ENCODE results near the gene RASD1. TPM values are rescaled to one million over a fixed set of nuclear protein-coding genes. Genes with fewer than 3 reads are reported as not detected.
"Not testable (repeated sequence)": the region's sequence is repeated elsewhere in the genome, so short reads cannot be mapped to it uniquely, and the experiment has no call there.

The RASD1 gene
- total RNA-seq, 2 experiments from 2014 or later: 0.18 to 0.21 TPM

DNA sequence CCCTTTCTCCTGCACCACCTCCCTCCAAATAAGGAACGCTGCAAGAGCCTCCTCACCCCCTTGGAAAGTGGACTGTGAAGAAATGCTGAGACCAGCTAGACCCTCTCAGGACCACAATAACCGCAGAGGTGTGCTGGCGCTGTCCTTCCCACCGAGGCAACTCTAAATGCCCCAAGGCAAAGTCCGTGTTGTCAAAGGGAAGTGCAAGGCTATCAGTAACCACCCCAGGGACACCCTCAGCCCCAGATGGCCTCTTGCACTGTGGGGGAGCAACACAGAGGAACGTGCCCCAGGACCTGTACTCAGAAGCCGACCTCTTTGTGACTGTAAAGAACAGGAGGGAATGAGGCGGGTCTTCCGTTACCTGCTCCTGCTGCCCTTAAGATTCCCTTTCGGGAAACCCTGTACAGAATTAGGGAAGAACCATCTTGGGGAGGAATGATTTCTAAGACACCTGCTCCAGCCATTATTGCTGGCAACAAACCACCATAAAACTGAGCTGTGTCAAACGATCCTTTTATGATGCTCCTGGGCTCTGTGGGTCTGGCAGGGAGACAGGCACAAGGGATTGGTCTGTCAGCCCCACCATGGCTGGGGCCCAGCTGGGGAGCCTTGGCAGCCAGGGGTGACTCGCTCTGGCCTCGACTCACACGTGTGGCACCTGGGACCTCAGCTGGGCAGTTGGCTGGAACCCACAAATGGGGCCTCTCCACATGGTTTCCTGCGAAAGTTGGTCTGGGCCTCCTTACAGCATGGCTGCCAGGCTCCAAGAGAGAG, 34.0 kb downstream of the RASD1 start:
- CTCF ChIA-PET: interaction anchor here (0.7 kb wide), 1 partner anchor 91 kb away, joined by 3 read pairs; no protein-coding TSS in a partner anchor
- intact Hi-C loops (cut with DNase I, micrococcal nuclease): no loop called here
- POLR2A ChIA-PET: interaction anchor here (0.6 kb wide), 1 partner anchor 435 kb away, joined by 5 read pairs; no protein-coding TSS in a partner anchor

DNA sequence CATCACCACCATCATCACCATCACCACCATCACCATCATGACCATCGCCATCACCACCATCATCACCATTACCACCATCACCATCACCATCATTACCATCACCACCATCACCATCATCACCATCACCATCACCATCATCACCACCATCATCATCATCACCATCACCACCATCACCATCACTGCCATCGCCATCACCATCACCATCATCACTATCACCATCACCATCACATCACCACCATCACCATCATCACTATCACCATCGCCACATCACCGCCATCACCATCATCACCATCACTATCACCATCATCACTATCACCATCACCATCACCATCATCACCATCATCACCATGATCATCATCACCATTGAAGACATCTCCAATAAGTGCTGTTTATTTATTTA, 36.2 kb downstream of the RASD1 start:
- H3K27me3 Mint-ChIP-seq: peaks cover 4% of the 10 kb centered on the region

More for the DNA sequence above, 34.0 kb downstream of the RASD1 start:
- ATAC-seq (no peak), DNase-seq (no peak)
- Mint-ChIP-seq H3K36me3 (ENCODE audit: low read depth) (no peaks in the 10 kb centered on the region), H3K27me3 (peaks cover 4% of the 10 kb centered on the region), H3K9me3 (ENCODE audit: low read depth) (peaks cover 5% of the 10 kb centered on the region), H3K4me1 (no peaks in the 10 kb centered on the region), H3K27ac (no peak overlapping the region), H3K4me3 (no peak overlapping the region)

DNA sequence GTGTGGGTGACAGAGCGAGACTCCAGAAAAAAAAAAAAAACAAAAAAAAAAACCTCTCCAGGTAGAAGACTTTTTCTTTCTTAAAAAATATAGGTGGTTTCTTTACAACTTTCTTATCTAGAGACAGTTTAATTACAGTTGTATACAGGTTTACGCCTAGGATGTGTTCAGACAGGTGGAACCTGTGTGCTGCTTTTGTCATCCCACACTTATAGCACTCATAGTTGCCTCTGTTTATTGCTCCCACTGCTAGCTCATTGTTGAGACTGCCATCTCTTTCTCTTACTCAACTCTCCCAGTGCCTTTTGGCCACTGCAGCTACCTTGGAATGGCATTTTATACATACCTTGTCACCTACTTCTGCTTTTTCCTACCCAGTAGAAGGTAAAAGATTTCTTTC, 38.5 kb downstream of the RASD1 start:
- no peaks in the 10 kb centered on the region for H3K27me3 Mint-ChIP-seq

More for the DNA sequence above, 36.2 kb downstream of the RASD1 start:
- Mint-ChIP-seq H3K4me3 (no peak overlapping the region), H3K27ac (no peak overlapping the region), H3K9me3 (ENCODE audit: low read depth) (peaks cover 5% of the 10 kb centered on the region), H3K36me3 (ENCODE audit: low read depth) (no peaks in the 10 kb centered on the region), H3K4me1 (no peaks in the 10 kb centered on the region)
- POLR2A ChIA-PET: no interaction called here
- no peak for ATAC-seq
- no peak for DNase-seq
- intact Hi-C loops (cut with DNase I, micrococcal nuclease): no loop called here
- CTCF ChIA-PET: no interaction called here

DNA sequence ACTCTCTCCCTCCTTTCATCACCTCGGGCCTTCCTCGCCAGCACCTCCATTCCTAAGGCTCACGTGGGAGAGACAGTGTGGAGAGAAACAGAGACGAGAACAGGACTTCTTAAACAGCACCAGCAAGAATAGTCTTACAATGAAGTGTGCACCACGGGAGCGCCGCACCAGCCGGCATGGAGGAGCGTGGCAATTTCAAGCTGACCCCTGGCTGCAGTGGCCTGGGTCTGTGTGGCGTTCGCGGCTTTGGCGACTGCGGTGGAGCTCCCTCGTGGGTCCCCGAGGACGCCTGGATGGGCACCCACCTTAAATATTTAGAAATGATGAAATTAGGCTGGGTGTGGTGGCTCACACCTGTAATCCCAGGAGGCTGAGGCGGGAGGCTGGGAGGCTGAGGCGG, 39.9 kb downstream of the RASD1 start:
- no peak for DNase-seq
- no peak overlapping the region for H3K27ac Mint-ChIP-seq
- H3K4me1 Mint-ChIP-seq: no peaks in the 10 kb centered on the region
- no peak for ATAC-seq
- no peaks in the 10 kb centered on the region for H3K36me3 Mint-ChIP-seq (ENCODE audit: low read depth)
- no peaks in the 10 kb centered on the region for H3K27me3 Mint-ChIP-seq
- ChIA-PET POLR2A (no interaction called here), CTCF (interaction anchor here (1.2 to 1.7 kb wide), 3 partner anchors 9 to 100 kb away, joined by 3 to 7 read pairs (median 4); no protein-coding TSS in a partner anchor)
- no peak overlapping the region for H3K4me3 Mint-ChIP-seq
- peaks cover 5% of the 10 kb centered on the region for H3K9me3 Mint-ChIP-seq (ENCODE audit: low read depth)
- intact Hi-C loops (cut with DNase I, micrococcal nuclease): no loop called here

More for the DNA sequence above, 38.5 kb downstream of the RASD1 start:
- POLR2A ChIA-PET: no interaction called here
- Mint-ChIP-seq H3K9me3 (ENCODE audit: low read depth) (peaks cover 5% of the 10 kb centered on the region), H3K36me3 (ENCODE audit: low read depth) (no peaks in the 10 kb centered on the region), H3K4me1 (no peaks in the 10 kb centered on the region), H3K27ac (no peak overlapping the region), H3K4me3 (no peak overlapping the region)
- DNase-seq (no peak), ATAC-seq (no peak)
- intact Hi-C loops (cut with DNase I, micrococcal nuclease): no loop called here
- CTCF ChIA-PET: interaction anchor here (0.6 to 1.2 kb wide), 3 partner anchors 14 to 184 kb away, joined by 3 read pairs; no protein-coding TSS in a partner anchor

DNA sequence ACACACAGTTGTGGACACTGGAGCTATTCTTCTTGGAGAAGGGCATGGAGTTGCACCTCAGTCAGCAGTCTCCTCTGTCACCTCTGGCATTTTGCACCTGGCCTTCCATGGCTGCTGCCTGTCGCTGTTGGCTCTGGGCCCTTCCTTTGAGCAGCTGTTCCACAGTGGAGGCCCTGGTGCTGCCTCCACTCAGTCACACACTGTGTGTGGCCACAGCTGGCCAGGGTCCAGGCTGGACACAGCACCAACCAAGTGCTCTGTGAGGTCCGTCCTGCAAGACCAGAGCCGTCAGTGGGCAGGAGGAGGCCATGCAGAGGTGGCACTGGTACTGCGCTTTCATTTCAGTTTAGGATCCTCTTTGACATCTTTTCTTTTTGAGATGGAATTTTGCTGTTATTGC, 41.0 kb downstream of the RASD1 start:
- intact Hi-C loops (cut with DNase I, micrococcal nuclease): no loop called here
- no peak for DNase-seq
- Mint-ChIP-seq H3K27ac (no peak overlapping the region), H3K4me1 (no peaks in the 10 kb centered on the region), H3K27me3 (no peaks in the 10 kb centered on the region), H3K4me3 (no peak overlapping the region), H3K36me3 (ENCODE audit: low read depth) (no peaks in the 10 kb centered on the region), H3K9me3 (ENCODE audit: low read depth) (peaks cover 4% of the 10 kb centered on the region)
- ChIA-PET CTCF (interaction anchor here (1.7 kb wide), 1 partner anchor 8 kb away, joined by 4 read pairs; no protein-coding TSS in a partner anchor), POLR2A (no interaction called here)
- no peak for ATAC-seq

DNA sequence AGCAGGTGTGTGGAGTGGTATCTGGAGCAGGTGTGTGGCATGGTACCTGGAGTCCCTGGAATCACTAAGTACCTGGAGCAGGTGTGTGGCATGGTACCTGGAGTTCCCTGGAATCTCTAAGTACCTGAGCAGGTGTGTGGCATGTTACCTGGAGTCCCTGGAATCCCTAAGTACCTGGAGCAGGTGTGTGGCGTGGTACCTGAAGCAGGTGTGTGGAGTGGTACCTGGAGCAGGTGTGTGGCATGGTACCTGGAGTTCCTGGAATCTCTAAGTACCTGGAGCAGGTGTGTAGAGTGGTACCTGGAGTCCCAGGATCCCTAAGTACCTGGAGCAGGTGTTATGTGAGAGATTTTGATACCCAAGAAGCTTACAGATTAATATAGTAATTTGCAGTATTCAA, 41.5 kb downstream of the RASD1 start:
- CTCF ChIA-PET, POLR2A ChIA-PET, H3K4me3 Mint-ChIP-seq: not testable (repeated sequence)

DNA sequence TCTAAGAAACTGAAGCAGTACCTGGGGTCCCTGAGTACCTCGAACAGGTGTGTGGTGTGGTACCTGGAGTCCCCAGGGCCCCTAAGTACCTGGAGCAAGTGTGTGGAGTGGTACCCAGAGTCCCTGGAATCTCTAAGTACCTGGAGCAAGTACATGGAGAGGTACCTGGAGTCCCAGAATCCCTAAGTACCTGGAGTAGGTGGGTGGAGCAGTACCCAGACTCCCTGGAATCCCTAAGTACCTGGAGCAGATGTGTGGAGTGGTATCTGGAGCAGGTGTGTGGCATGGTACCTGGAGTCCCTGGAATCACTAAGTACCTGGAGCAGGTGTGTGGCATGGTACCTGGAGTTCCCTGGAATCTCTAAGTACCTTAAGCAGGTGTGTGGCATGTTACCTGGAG, 41.9 kb downstream of the RASD1 start:
- H3K27me3 Mint-ChIP-seq: no peaks in the 10 kb centered on the region
- no peaks in the 10 kb centered on the region for H3K36me3 Mint-ChIP-seq (ENCODE audit: low read depth)
- no peak overlapping the region for H3K4me3 Mint-ChIP-seq
- no peak overlapping the region for H3K27ac Mint-ChIP-seq
- ChIA-PET CTCF (no interaction called here), POLR2A (no interaction called here)
- H3K9me3 Mint-ChIP-seq (ENCODE audit: low read depth): no peaks in the 10 kb centered on the region
- no peak for ATAC-seq
- H3K4me1 Mint-ChIP-seq: no peaks in the 10 kb centered on the region
- DNase-seq: no peak
- intact Hi-C loops (cut with DNase I, micrococcal nuclease): no loop called here

More for the DNA sequence above, 41.5 kb downstream of the RASD1 start:
- H3K9me3 Mint-ChIP-seq (ENCODE audit: low read depth); H3K36me3 Mint-ChIP-seq (ENCODE audit: low read depth); intact Hi-C loops (cut with DNase I, micrococcal nuclease); H3K27me3 Mint-ChIP-seq; H3K27ac Mint-ChIP-seq; H3K4me1 Mint-ChIP-seq; DNase-seq; ATAC-seq: not testable (repeated sequence)

DNA sequence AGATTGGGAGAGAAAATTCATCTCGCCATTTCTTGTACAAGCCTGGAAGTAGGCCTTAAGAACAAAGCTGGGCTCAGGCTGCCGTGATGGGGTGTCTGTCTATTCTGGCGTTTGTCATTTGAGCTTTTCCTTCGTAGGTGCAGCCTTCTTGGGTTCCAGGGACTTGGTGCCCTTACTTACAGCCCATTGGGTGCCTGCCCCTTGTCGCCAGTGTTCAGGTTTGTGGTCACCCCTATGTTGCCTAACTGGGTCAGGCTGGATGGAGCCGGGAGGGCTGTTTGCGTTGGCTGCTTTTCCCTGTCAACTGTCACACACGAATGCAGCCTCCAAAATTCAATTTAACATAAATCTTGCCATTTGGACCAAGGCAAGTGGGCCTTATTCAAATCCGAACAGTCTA, 43.1 kb downstream of the RASD1 start:
- no peak for ATAC-seq
- Mint-ChIP-seq H3K27me3 (no peaks in the 10 kb centered on the region), H3K4me3 (no peak overlapping the region), H3K4me1 (no peaks in the 10 kb centered on the region), H3K9me3 (ENCODE audit: low read depth) (no peaks in the 10 kb centered on the region), H3K36me3 (ENCODE audit: low read depth) (no peaks in the 10 kb centered on the region), H3K27ac (no peak overlapping the region)
- ChIA-PET CTCF (no interaction called here), POLR2A (interaction anchor here (0.5 kb wide), 1 partner anchor 31 kb away, joined by 3 read pairs; no protein-coding TSS in a partner anchor)
- no peak for DNase-seq
- intact Hi-C loops (cut with DNase I, micrococcal nuclease): no loop called here

DNA sequence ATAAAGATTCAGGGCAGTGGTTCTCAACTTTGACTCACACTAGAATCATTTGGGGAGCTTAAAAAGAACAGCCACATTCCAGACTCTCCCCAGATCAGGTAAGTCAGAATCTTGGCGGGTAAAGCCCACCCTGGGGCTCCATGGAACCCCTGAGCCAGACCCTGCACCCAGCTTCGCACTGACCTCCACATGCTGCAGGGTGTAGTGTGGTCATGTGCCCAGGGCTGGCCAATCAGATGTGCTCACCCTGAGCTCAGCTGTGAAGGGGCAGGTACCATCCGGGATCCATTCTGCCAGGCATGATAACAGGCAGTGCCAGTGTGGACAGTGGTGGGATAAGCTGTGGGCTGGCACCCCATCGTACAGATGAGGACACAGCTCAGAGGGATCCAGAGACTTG, 47.5 kb downstream of the RASD1 start:
- H3K27ac Mint-ChIP-seq: no peak overlapping the region
- H3K4me1 Mint-ChIP-seq: no peaks in the 10 kb centered on the region
- no peaks in the 10 kb centered on the region for H3K9me3 Mint-ChIP-seq (ENCODE audit: low read depth)
- no peaks in the 10 kb centered on the region for H3K27me3 Mint-ChIP-seq
- no peak overlapping the region for H3K4me3 Mint-ChIP-seq
- ChIA-PET POLR2A (no interaction called here), CTCF (interaction anchor here (0.6 to 1.6 kb wide), 5 partner anchors 8 to 94 kb away, joined by 3 to 6 read pairs (median 3); no protein-coding TSS in a partner anchor)
- no peak for ATAC-seq
- intact Hi-C loops (cut with DNase I, micrococcal nuclease): no loop called here
- DNase-seq: no peak
- H3K36me3 Mint-ChIP-seq (ENCODE audit: low read depth): no peaks in the 10 kb centered on the region

DNA sequence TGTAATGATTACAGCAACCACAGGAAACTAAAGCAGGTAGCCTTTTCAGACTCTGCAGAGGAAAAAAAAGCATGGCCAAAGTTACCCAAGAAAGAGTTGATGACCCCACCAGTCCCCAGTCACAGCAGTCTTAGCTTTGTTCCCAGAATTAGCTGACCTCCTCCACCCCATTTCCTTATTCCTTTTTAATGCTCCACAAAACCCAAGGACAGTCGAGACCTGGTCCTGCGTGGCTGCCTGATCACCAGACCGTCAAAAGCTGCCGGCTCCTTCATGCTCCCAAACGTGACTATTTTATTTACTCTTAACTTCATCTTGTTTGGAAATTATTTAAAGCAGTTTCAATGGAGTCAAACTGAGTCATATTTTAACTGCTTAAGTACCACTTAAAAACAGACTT, 48.1 kb downstream of the RASD1 start:
- H3K4me3 Mint-ChIP-seq: no peak overlapping the region
- ATAC-seq: no peak
- no peak overlapping the region for H3K27ac Mint-ChIP-seq
- no peaks in the 10 kb centered on the region for H3K4me1 Mint-ChIP-seq
- no peaks in the 10 kb centered on the region for H3K9me3 Mint-ChIP-seq (ENCODE audit: low read depth)
- CTCF ChIA-PET: interaction anchor here (0.7 to 1.7 kb wide), 4 partner anchors 8 to 94 kb away, joined by 3 to 4 read pairs (median 4); no protein-coding TSS in a partner anchor
- H3K27me3 Mint-ChIP-seq: no peaks in the 10 kb centered on the region
- no peak for DNase-seq
- POLR2A ChIA-PET: no interaction called here
- intact Hi-C loops (cut with DNase I, micrococcal nuclease): no loop called here
- H3K36me3 Mint-ChIP-seq (ENCODE audit: low read depth): no peaks in the 10 kb centered on the region

DNA sequence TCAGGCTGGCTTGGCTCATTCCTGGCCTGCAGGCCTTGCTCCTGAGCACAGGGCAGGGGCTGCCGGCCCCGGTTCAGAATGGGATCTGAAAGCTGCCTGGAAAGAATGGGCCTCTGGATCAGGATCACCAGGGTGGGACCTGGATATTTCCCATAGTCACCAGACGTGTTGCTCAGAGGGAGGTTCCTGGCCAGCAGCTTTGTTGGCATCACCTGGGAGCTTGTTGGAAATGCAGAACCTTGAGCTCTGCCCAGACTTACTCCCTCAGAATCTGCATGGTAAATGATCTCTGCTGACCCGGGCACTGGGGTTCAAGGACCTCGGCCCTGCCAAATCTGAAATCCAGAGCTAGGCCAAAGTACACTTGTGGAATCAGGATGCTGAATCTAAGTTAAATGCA, 48.9 kb downstream of the RASD1 start:
- ChIA-PET POLR2A (no interaction called here), CTCF (interaction anchor here (1.7 kb wide), 1 partner anchor 9 kb away, joined by 4 read pairs; no protein-coding TSS in a partner anchor)
- no peaks in the 10 kb centered on the region for H3K9me3 Mint-ChIP-seq (ENCODE audit: low read depth)

DNA sequence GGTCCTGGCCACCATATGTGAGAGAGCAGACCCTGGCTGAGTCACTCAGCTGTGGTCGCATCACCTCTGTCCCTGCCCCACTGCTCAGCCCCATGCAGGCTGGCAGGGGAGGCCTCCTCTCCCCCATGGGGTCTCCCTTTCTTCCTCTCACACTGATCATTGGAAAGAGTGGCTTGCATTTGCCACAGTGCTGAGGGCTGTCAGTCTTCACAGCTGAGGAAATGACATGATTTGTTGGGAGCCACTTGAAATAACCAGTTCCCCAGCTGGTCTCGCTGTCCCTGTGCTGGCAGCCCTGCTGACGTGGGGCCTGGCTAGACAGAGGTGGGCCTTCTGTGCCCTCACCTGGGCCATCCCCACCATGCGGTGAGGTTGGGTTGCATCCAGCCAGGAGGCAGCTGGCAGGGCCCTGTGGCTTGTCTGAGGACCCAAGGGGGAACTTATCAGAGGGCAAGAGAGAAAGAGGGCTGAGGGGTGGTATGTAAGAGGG, 49.5 kb downstream of the RASD1 start:
- no peaks in the 10 kb centered on the region for H3K9me3 Mint-ChIP-seq (ENCODE audit: low read depth)
- DNase-seq (no peak), ATAC-seq (no peak)
- no peaks in the 10 kb centered on the region for H3K4me1 Mint-ChIP-seq
- no peaks in the 10 kb centered on the region for H3K27me3 Mint-ChIP-seq
- H3K36me3 Mint-ChIP-seq (ENCODE audit: low read depth): no peaks in the 10 kb centered on the region
- intact Hi-C loops (cut with DNase I, micrococcal nuclease): no loop called here
- H3K4me3 Mint-ChIP-seq: no peak overlapping the region
- CTCF ChIA-PET: interaction anchor here (1.7 kb wide), 1 partner anchor 9 kb away, joined by 4 read pairs; no protein-coding TSS in a partner anchor
- POLR2A ChIA-PET: no interaction called here
- H3K27ac Mint-ChIP-seq: no peak overlapping the region

More for the DNA sequence above, 48.9 kb downstream of the RASD1 start:
- H3K4me1 Mint-ChIP-seq: no peaks in the 10 kb centered on the region
- DNase-seq: no peak
- no peak for ATAC-seq
- H3K27ac Mint-ChIP-seq: no peak overlapping the region
- no peaks in the 10 kb centered on the region for H3K36me3 Mint-ChIP-seq (ENCODE audit: low read depth)
- no peaks in the 10 kb centered on the region for H3K27me3 Mint-ChIP-seq
- intact Hi-C loops (cut with DNase I, micrococcal nuclease): no loop called here
- H3K4me3 Mint-ChIP-seq: no peak overlapping the region
